Chondrocyte (in vitro differentiated cells): ENCODE results near the gene PXT1. TPM values are rescaled to one million over a fixed set of nuclear protein-coding genes. Genes with fewer than 3 reads are reported as not detected.

Experiments used
- DNase-seq: peaks from one replicate; pipeline ENCODE4 v3.0.0; 2021; ENCODE audit warnings: mixed read lengths, low spot score
- H3K27ac Mint-ChIP-seq: one replicate; pipeline ENCODE4 v1.8.0; 2021; ENCODE audit warnings: mild to moderate bottlenecking, moderate library complexity, mixed read lengths; ENCODE audit not compliant: unreplicated experiment
- H3K27me3 Mint-ChIP-seq: 2 replicates; pipeline ENCODE4 v1.8.0; 2021; ENCODE audit warnings: low read depth, mixed read lengths
- H3K36me3 Mint-ChIP-seq: 2 replicates; pipeline ENCODE4 v1.8.0; 2021; ENCODE audit warnings: low read depth, mixed read lengths
- H3K4me1 Mint-ChIP-seq: 2 replicates; pipeline ENCODE4 v1.8.0; 2021; ENCODE audit warnings: low read depth, mild to moderate bottlenecking, mixed read lengths
- H3K4me3 Mint-ChIP-seq: one replicate; pipeline ENCODE4 v1.8.0; 2021; ENCODE audit warnings: mild to moderate bottlenecking, moderate library complexity, mixed read lengths; ENCODE audit not compliant: unreplicated experiment
- H3K9me3 Mint-ChIP-seq: 2 replicates; pipeline ENCODE4 v1.8.0; 2021; ENCODE audit warnings: low read depth, mixed read lengths
- CTCF ChIP-seq: fragments of 200-600 bp; sonication (generic); IDR thresholded peaks from 2 replicates; pipeline ENCODE4 v1.5.0; 2021; ENCODE audit warnings: antibody characterized with exemption, mild to moderate bottlenecking, moderate library complexity
- total RNA-seq: library from RNA; stranded (reverse); gene quantifications from 3 replicates; pipeline ENCODE4 v1.2.1, GENCODE V29; 2021

Gene PXT1
- total RNA-seq, 1 donor from 2014 or later = not detected

- Mint-ChIP-seq H3K36me3 (peaks cover 2% of the 10 kb centered on the region), H3K27ac (no peak overlapping the region), H3K9me3 (no peaks in the 10 kb centered on the region), H3K4me1 (no peaks in the 10 kb centered on the region), H3K27me3 (peaks cover 26% of the 10 kb centered on the region), H3K4me3 (no peak overlapping the region)
- peak; percentile 7 for TF ChIP-seq CTCF
- DNase-seq = no peak
Observed at GRCh38 chr6:36392621-36393020, 50.0 kb downstream of the PXT1 start.

GRCh38 chr6:36389353-36389752 is 53.3 kb downstream of the PXT1 start:
- no peak for DNase-seq
- Mint-ChIP-seq H3K36me3 (peaks cover 2% of the 10 kb centered on the region), H3K27ac (no peak overlapping the region), H3K4me3 (no peak overlapping the region), H3K9me3 (no peaks in the 10 kb centered on the region), H3K27me3 (peaks cover 30% of the 10 kb centered on the region), H3K4me1 (peaks cover 14% of the 10 kb centered on the region)
- TF ChIP-seq CTCF = no peak

GRCh38 chr6:36387440-36388303 is 55.0 kb downstream of the PXT1 start, which contains the start of gene ETV7:
TSS of gene ETV7 (minus strand) at chr6:36387669. CDS start at chr6:36387541, 128 bp downstream.
- TF ChIP-seq CTCF = no peak
- peaks cover 14% of the 10 kb centered on the region for H3K4me1 Mint-ChIP-seq
- no peaks in the 10 kb centered on the region for H3K36me3 Mint-ChIP-seq
- H3K9me3 Mint-ChIP-seq = no peaks in the 10 kb centered on the region
- peaks cover 21% of the 10 kb centered on the region for H3K27me3 Mint-ChIP-seq
- H3K27ac Mint-ChIP-seq = peak within 1 kb of the TSS; percentile 49
- DNase-seq = no peak
- H3K4me3 Mint-ChIP-seq = peak within 1 kb of the TSS; percentile 86

GRCh38 chr6:36386495-36387439 is 55.9 kb downstream of the PXT1 start:
- Mint-ChIP-seq H3K9me3 (no peaks in the 10 kb centered on the region), H3K4me3 (peak overlapping the region; percentile 86), H3K27me3 (peaks cover 21% of the 10 kb centered on the region), H3K4me1 (peaks cover 17% of the 10 kb centered on the region), H3K27ac (peak overlapping the region; percentile 49), H3K36me3 (no peaks in the 10 kb centered on the region)
- no peak for DNase-seq
- TF ChIP-seq CTCF = peak; percentile 62

GRCh38 chr6:36384095-36384494 is 58.6 kb downstream of the PXT1 start:
- H3K27me3 Mint-ChIP-seq = peaks cover 10% of the 10 kb centered on the region
- no peak overlapping the region for H3K27ac Mint-ChIP-seq
- peaks cover 17% of the 10 kb centered on the region for H3K4me1 Mint-ChIP-seq
- no peaks in the 10 kb centered on the region for H3K9me3 Mint-ChIP-seq
- no peaks in the 10 kb centered on the region for H3K36me3 Mint-ChIP-seq
- TF ChIP-seq CTCF = no peak
- no peak overlapping the region for H3K4me3 Mint-ChIP-seq
- no peak for DNase-seq
